Skeletal muscle satellite cell (primary cell): Measurements from ENCODE around the gene THAP12. TPM values are rescaled to one million over a fixed set of nuclear protein-coding genes. Genes with fewer than 3 reads are reported as not detected.
"Not testable (repeated sequence)": the region's sequence is repeated elsewhere in the genome, so short reads cannot be mapped to it uniquely, and the experiment has no call there.

Experiments used
- H3K27me3 ChIP-seq: 2 replicates; pipeline ENCODE4 v1.7.0; 2013; ENCODE audit warnings: low read length; ENCODE audit not compliant: control insufficient read depth, insufficient read depth
- H3K36me3 ChIP-seq: 2 replicates; pipeline ENCODE4 v1.7.0; 2013; ENCODE audit warnings: mild to moderate bottlenecking, control low read depth, low read length; ENCODE audit not compliant: insufficient read depth
- H3K4me1 ChIP-seq: 2 replicates; pipeline ENCODE4 v1.7.0; 2013; ENCODE audit warnings: low read length; ENCODE audit not compliant: control insufficient read depth, insufficient read depth
- H3K4me2 ChIP-seq: 2 replicates; pipeline ENCODE4 v1.7.0; 2013; ENCODE audit warnings: mild to moderate bottlenecking, low read length
- H3K4me3 ChIP-seq: 2 replicates; pipeline ENCODE4 v1.7.0; 2013; ENCODE audit warnings: low read length
- H3K9ac ChIP-seq: 2 replicates; pipeline ENCODE4 v1.7.0; 2013; ENCODE audit warnings: mild to moderate bottlenecking, low read depth, low read length, moderate library complexity
- H3K9me3 ChIP-seq: replicated peaks from 2 replicates; pipeline ENCODE4 v1.7.0; 2013; ENCODE audit warnings: mild to moderate bottlenecking, control low read depth, low read length
- total RNA-seq: library from RNA; depleted of rRNA; stranded (reverse); fragments of >200 nt; gene quantifications from 2 replicates; pipeline ENCODE4 v1.2.3, GENCODE V29; 2012; rRNA removed

THAP12 gene
- 36.0 and 53.7 TPM in 2 replicates for total RNA-seq

- no peaks in the 10 kb centered on the region for H3K9me3 ChIP-seq
- H3K27me3 ChIP-seq: no peaks in the 10 kb centered on the region
- no peaks in the 10 kb centered on the region for H3K36me3 ChIP-seq
- peak within 1 kb of the TSS; percentile 85 for H3K4me3 ChIP-seq
- H3K9ac ChIP-seq: peak within 1 kb of the TSS; percentile 88
- peak within 1 kb of the TSS; percentile 97 for H3K4me2 ChIP-seq
- peaks cover 9% of the 10 kb centered on the region for H3K4me1 ChIP-seq
These were observed at the start of gene THAP12, which contains the start of gene GVQW3 for GRCh38 chr11:76380977-76381719. Gene THAP12 (minus strand): TSS chr11:76381132. CDS start chr11:76380836, 296 bp downstream. Gene GVQW3 (plus strand): TSS chr11:76381323. CDS start chr11:76381829, 506 bp downstream.

- Histone ChIP-seq H3K9ac (no peak overlapping the region), H3K36me3 (no peaks in the 10 kb centered on the region), H3K27me3 (peaks cover 35% of the 10 kb centered on the region), H3K4me1 (no peaks in the 10 kb centered on the region), H3K4me3 (no peak overlapping the region), H3K4me2 (no peak overlapping the region), H3K9me3 (no peaks in the 10 kb centered on the region)
These were observed 45.7 kb upstream of the THAP12 start for GRCh38 chr11:76426660-76427059.

GRCh38 chr11:76424891-76425290 lies 44.0 kb upstream of the THAP12 start:
- Histone ChIP-seq H3K4me1 (no peaks in the 10 kb centered on the region), H3K9ac (no peak overlapping the region), H3K4me3 (no peak overlapping the region), H3K27me3 (peaks cover 40% of the 10 kb centered on the region), H3K9me3 (no peaks in the 10 kb centered on the region), H3K36me3 (no peaks in the 10 kb centered on the region), H3K4me2 (no peak overlapping the region)

GRCh38 chr11:76424379-76424778 lies 43.4 kb upstream of the THAP12 start:
- Histone ChIP-seq H3K36me3 (no peaks in the 10 kb centered on the region), H3K9me3 (no peaks in the 10 kb centered on the region), H3K9ac (no peak overlapping the region), H3K4me1 (no peaks in the 10 kb centered on the region), H3K4me3 (no peak overlapping the region), H3K4me2 (no peak overlapping the region), H3K27me3 (peaks cover 43% of the 10 kb centered on the region)

GRCh38 chr11:76419896-76420295 lies 39.0 kb upstream of the THAP12 start:
- Histone ChIP-seq H3K9ac (no peak overlapping the region), H3K4me2 (no peak overlapping the region), H3K4me3 (no peak overlapping the region), H3K27me3 (peaks cover 38% of the 10 kb centered on the region), H3K36me3 (no peaks in the 10 kb centered on the region), H3K9me3 (no peaks in the 10 kb centered on the region), H3K4me1 (no peaks in the 10 kb centered on the region)

- H3K9me3 ChIP-seq: no peaks in the 10 kb centered on the region
- no peak overlapping the region for H3K9ac ChIP-seq
- no peak overlapping the region for H3K4me2 ChIP-seq
- H3K36me3 ChIP-seq: no peaks in the 10 kb centered on the region
- H3K4me3 ChIP-seq: no peak overlapping the region
- H3K4me1 ChIP-seq: no peaks in the 10 kb centered on the region
- H3K27me3 ChIP-seq: peaks cover 67% of the 10 kb centered on the region
These were observed 34.1 kb upstream of the THAP12 start for GRCh38 chr11:76415073-76415472.

- Histone ChIP-seq H3K4me2 (no peak overlapping the region), H3K4me1 (no peaks in the 10 kb centered on the region), H3K4me3 (no peak overlapping the region), H3K27me3 (peaks cover 55% of the 10 kb centered on the region), H3K9ac (no peak overlapping the region), H3K36me3 (no peaks in the 10 kb centered on the region), H3K9me3 (no peaks in the 10 kb centered on the region)
These were observed 30.0 kb upstream of the THAP12 start for GRCh38 chr11:76410851-76411357.

- Histone ChIP-seq H3K9me3 (no peaks in the 10 kb centered on the region), H3K4me3 (no peak overlapping the region), H3K4me1 (no peaks in the 10 kb centered on the region), H3K27me3 (peaks cover 53% of the 10 kb centered on the region), H3K36me3 (no peaks in the 10 kb centered on the region), H3K9ac (no peak overlapping the region), H3K4me2 (no peak overlapping the region)
These were observed 27.4 kb upstream of the THAP12 start for GRCh38 chr11:76408171-76408965.

- peaks cover 33% of the 10 kb centered on the region for H3K27me3 ChIP-seq
- H3K4me3 ChIP-seq: no peak overlapping the region
- no peaks in the 10 kb centered on the region for H3K9me3 ChIP-seq
- H3K4me1 ChIP-seq: no peaks in the 10 kb centered on the region
- no peak overlapping the region for H3K4me2 ChIP-seq
- no peaks in the 10 kb centered on the region for H3K36me3 ChIP-seq
- no peak overlapping the region for H3K9ac ChIP-seq
These were observed 25.4 kb upstream of the THAP12 start for GRCh38 chr11:76406359-76406758.

GRCh38 chr11:76401484-76401883 lies 20.6 kb upstream of the THAP12 start:
- not testable (repeated sequence) for H3K4me2 ChIP-seq, H3K36me3 ChIP-seq, H3K4me1 ChIP-seq, H3K9ac ChIP-seq, H3K27me3 ChIP-seq, H3K9me3 ChIP-seq, H3K4me3 ChIP-seq

GRCh38 chr11:76400967-76401366 lies 20.0 kb upstream of the THAP12 start:
- H3K36me3 ChIP-seq: no peaks in the 10 kb centered on the region
- no peak overlapping the region for H3K4me3 ChIP-seq
- H3K9me3 ChIP-seq: no peaks in the 10 kb centered on the region
- H3K9ac ChIP-seq: no peak overlapping the region
- no peak overlapping the region for H3K4me2 ChIP-seq
- H3K27me3 ChIP-seq: peaks cover 8% of the 10 kb centered on the region
- H3K4me1 ChIP-seq: no peaks in the 10 kb centered on the region
